ENCODE results near the gene CDH15. TPM values are rescaled to one million over a fixed set of nuclear protein-coding genes. Genes with fewer than 3 reads are reported as not detected.

The CDH15 gene
- total and polyA plus RNA-seq, 9 of the 15 experiments (the other 6 are each of a cell fraction or from before 2014, with no cell fraction given): 0.07 to 0.18 TPM; not detected in 7

GRCh38 chr16:89176717-89177116 lies 5.2 kb downstream of the CDH15 start:
- DNase-seq (ENCODE audit: extremely low read depth in 1 of 4, low spot score in 3 of 4): no peak
- no peak for ATAC-seq
- intact Hi-C loops (cut with micrococcal nuclease) (no loop called here), in situ Hi-C loops (cut with MboI) (no loop called here)
- no peak overlapping the region for H3K9ac ChIP-seq (ENCODE audit: insufficient read depth in 1 of 2, low read depth in 2 of 2, low read length in 2 of 2)
- no peaks in the 10 kb centered on the region for H3K9me1 ChIP-seq (ENCODE audit: control insufficient read depth, insufficient read depth, low read length)
- no peaks in the 10 kb centered on the region for H3K36me3 ChIP-seq (ENCODE audit: control insufficient read depth, insufficient read depth, low read length)
- H3K79me2 ChIP-seq (ENCODE audit: control insufficient read depth, insufficient read depth, low read length): no peaks in the 10 kb centered on the region
- no peak overlapping the region for H3K4me3 ChIP-seq
- H3K27me3 ChIP-seq (ENCODE audit: control insufficient read depth in 2 of 2, insufficient read depth in 2 of 2, low read length in 2 of 2): peaks cover 0 to 49% of the 10 kb centered on the region in 2 experiments; a peak in 2 of 5 replicates
- H3K27ac ChIP-seq (ENCODE audit: extremely low read depth, low read depth, low read length): no peak overlapping the region
- BruUV-seq (replicated peaks): no TSS peak
- POLR2A ChIA-PET: interaction anchor here (0.6 to 1.0 kb wide), 2 partner anchors 16 to 28 kb away, joined by 3 read pairs; no protein-coding TSS in a partner anchor
- H3K4me1 ChIP-seq (replicated peaks in 1 of 2; ENCODE audit: control insufficient read depth in 2 of 2, insufficient read depth in 2 of 2, low read length in 2 of 2): peaks cover 2 to 85% of the 10 kb centered on the region in 2 experiments; a peak in 2 of 5 replicates
- no peaks in the 10 kb centered on the region; the same call in 1 of the 2 replicates for H4K20me1 ChIP-seq (replicated peaks; ENCODE audit: control insufficient read depth, insufficient read depth, low read length)
- TF ChIP-seq CHD7 (IDR thresholded peaks at IDR 0.05; ENCODE audit: low read depth, low read length) (no peak), AFF4 (CRISPR knock-in tag; IDR thresholded peaks at IDR 0.05) (no peak), ZBTB12 (CRISPR knock-in tag; IDR thresholded peaks at IDR 0.05) (no peak)
- H3K9me3 ChIP-seq (replicated peaks; ENCODE audit: control insufficient read depth, insufficient read depth, low read depth, low read length): no peaks in the 10 kb centered on the region
- no peak overlapping the region for H3K4me2 ChIP-seq (ENCODE audit: insufficient read depth, low read length)
- no peak for FAIRE-seq
- 40% methylated on average over 1 of the region's 9 CpGs for WGBS (ENCODE audit: insufficient coverage, low coverage, missing lambda C conversion rate)
- H2AFZ ChIP-seq (ENCODE audit: low read depth, low read length): no peak overlapping the region
- CTCF ChIA-PET (ENCODE audit: low intra/inter-chr PET ratio): no interaction called here

Measured in K562 (cell line).